CD14-positive monocyte (primary cell): ENCODE measurements around the gene ADCY7. TPM values are rescaled to one million over a fixed set of nuclear protein-coding genes. Genes with fewer than 3 reads are reported as not detected.

Experiments used
- DNase-seq, 3 donors: peaks; one replicate each; pipeline ENCODE4 v3.0.0-alpha.2; 2011 to 2022
- H2AFZ ChIP-seq: 2 replicates; pipeline ENCODE4 v1.6.0; 2012; ENCODE audit warnings: mild to moderate bottlenecking, low read depth, low read length, inconsistent platforms; ENCODE audit not compliant: insufficient read depth, poor library complexity, severe bottlenecking
- H3K27ac ChIP-seq, 2 donors: 1 replicate in 1 of 2; 2 replicates in 1 of 2; pipeline ENCODE4 v1.5.1; 2012 to 2013; ENCODE audit warnings: low read length in 2 of 2, control low read depth in 1 of 2, inconsistent platforms in 1 of 2, low read depth in 1 of 2, mild to moderate bottlenecking in 1 of 2
- H3K27me3 ChIP-seq, 2 donors: one replicate each; pipeline versions ENCODE4 v1.6.0 to v1.6.1; 2011 to 2013; ENCODE audit warnings: low read length in 2 of 2; ENCODE audit not compliant: control insufficient read depth in 2 of 2, insufficient read depth in 2 of 2
- H3K36me3 ChIP-seq, 2 donors: replicated peaks in 1 of 2; 1 replicate in 1 of 2; 2 replicates in 1 of 2; pipeline versions ENCODE4 v1.5.1 to v1.6.1; 2012 to 2013; ENCODE audit warnings: low read length in 2 of 2, control low read depth in 1 of 2, inconsistent platforms in 1 of 2, mild to moderate bottlenecking in 1 of 2; ENCODE audit not compliant: insufficient read depth in 2 of 2, control insufficient read depth in 1 of 2
- H3K4me1 ChIP-seq, 2 donors: 1 replicate in 1 of 2; 2 replicates in 1 of 2; pipeline versions ENCODE4 v1.5.1 to v1.6.1; 2012 to 2013; ENCODE audit warnings: low read length in 2 of 2, control low read depth in 1 of 2, inconsistent platforms in 1 of 2, mild to moderate bottlenecking in 1 of 2, moderate library complexity in 1 of 2; ENCODE audit not compliant: insufficient read depth in 2 of 2, control insufficient read depth in 1 of 2
- H3K4me2 ChIP-seq: replicated peaks from 2 replicates; pipeline ENCODE3; 2012; ENCODE audit warnings: low read length, moderate library complexity, mild to moderate bottlenecking; ENCODE audit not compliant: poor library complexity, severe bottlenecking; ENCODE audit errors: extremely low read depth
- H3K4me3 ChIP-seq, 3 experiments: fragments of 200-600 bp in 1 of 3; sonication (generic) in 1 of 3; replicated peaks in 1 of 3; 1 replicate in 2 of 3; 2 replicates in 1 of 3; pipeline ENCODE4 v1.5.1; 2011 to 2013; ENCODE audit warnings: low read length in 3 of 3, mild to moderate bottlenecking in 3 of 3, control low read depth in 2 of 3, low read depth in 2 of 3, inconsistent platforms in 1 of 3, moderate library complexity in 1 of 3
- H3K79me2 ChIP-seq: 2 replicates; pipeline ENCODE4 v1.6.0; 2012; ENCODE audit warnings: mild to moderate bottlenecking, control low read depth, inconsistent platforms, low read length, moderate library complexity; ENCODE audit not compliant: insufficient read depth
- H3K9ac ChIP-seq: 2 replicates; pipeline ENCODE4 v1.6.0; 2017; ENCODE audit warnings: low read length, mild to moderate bottlenecking; ENCODE audit not compliant: insufficient read depth, poor library complexity, severe bottlenecking
- H3K9me3 ChIP-seq, 2 donors: replicated peaks in 1 of 2; 1 replicate in 1 of 2; 2 replicates in 1 of 2; pipeline versions ENCODE4 v1.5.1 to v1.6.1; 2012 to 2013; ENCODE audit warnings: low read length in 2 of 2, control low read depth in 1 of 2; ENCODE audit not compliant: control insufficient read depth in 1 of 2, insufficient read depth in 1 of 2
- H4K20me1 ChIP-seq: 2 replicates; pipeline ENCODE4 v1.6.0; 2012; ENCODE audit warnings: mild to moderate bottlenecking, low read length, control low read depth, moderate library complexity; ENCODE audit not compliant: insufficient read depth
- H3K27ac Mint-ChIP-seq, 7 donors: one replicate each; pipeline ENCODE4 v1.8.0; 2020; ENCODE audit warnings: mild to moderate bottlenecking in 7 of 7, mixed read lengths in 7 of 7, moderate library complexity in 6 of 7, inconsistent platforms in 2 of 7
- H3K27me3 Mint-ChIP-seq, 3 donors: one replicate each; pipeline ENCODE4 v1.8.0; 2021 to 2022; ENCODE audit warnings: low read depth in 3 of 3, mild to moderate bottlenecking in 3 of 3, mixed read lengths in 3 of 3, moderate library complexity in 3 of 3, inconsistent platforms in 1 of 3
- H3K36me3 Mint-ChIP-seq, 2 donors: one replicate each; pipeline ENCODE4 v1.8.0; 2020; ENCODE audit warnings: mixed read lengths in 2 of 2, inconsistent platforms in 1 of 2, mild to moderate bottlenecking in 1 of 2
- H3K4me1 Mint-ChIP-seq: one replicate; pipeline ENCODE4 v1.8.0; 2020; ENCODE audit warnings: mild to moderate bottlenecking, mixed read lengths
- H3K4me3 Mint-ChIP-seq, 2 donors: one replicate each; pipeline ENCODE4 v1.8.0; 2020; ENCODE audit warnings: mild to moderate bottlenecking in 2 of 2, mixed read lengths in 2 of 2, moderate library complexity in 1 of 2
- H3K9me3 Mint-ChIP-seq, 7 donors: one replicate each; pipeline ENCODE4 v1.8.0; 2020 to 2022; ENCODE audit warnings: mixed read lengths in 7 of 7, mild to moderate bottlenecking in 6 of 7, moderate library complexity in 6 of 7, inconsistent platforms in 2 of 7
- CTCF ChIP-seq: fragments of 200-600 bp; IDR thresholded peaks from one replicate; pipeline ENCODE4 v1.8.0; 2022; ENCODE audit warnings: antibody characterized with exemption, mild to moderate bottlenecking
- WGBS: methylation state at CpG from one replicate; pipeline ENCODE4 v1.1.5; 2013; ENCODE audit warnings: missing lambda C conversion rate; ENCODE audit not compliant: insufficient coverage; 5-methylcytosine and 5-hydroxymethylcytosine counted together
- intact Hi-C, 2 donors: fragments of 100-400 bp; cut with micrococcal nuclease; formaldehyde crosslinking; loops; one replicate each; pipeline versions ENCODE4 v1.15.0 to v1.15.1; 2023
- polyA plus RNA-seq, 3 donors: library from polyadenylated mRNA; depleted of rRNA in 1 of 3; unstranded in 2 of 3; stranded (reverse) in 1 of 3; fragments of 300-500 nt in 2 of 3; fragments of >200 nt in 1 of 3; fragmentation: Illumina TruSeq in 2 of 3; gene quantifications; 1 replicate in 2 of 3; 2 replicates in 1 of 3; pipeline ENCODE4 v1.2.3, GENCODE V29; 2012 to 2021
- small RNA-seq: library from RNA; depleted of rRNA; stranded (forward); fragments of <200 nt; gene quantifications from one replicate; pipeline ENCODE3, GENCODE V24; 2012; ENCODE audit warnings: low read depth; ENCODE audit not compliant: insufficient read length

Gene ADCY7
- polyA plus RNA-seq, 3 donors: 53.1 to 230 (median 91.5) TPM

GRCh38 chr16:50365791-50366575 lies 99.6 kb downstream of the ADCY7 start:
- H3K9me3 ChIP-seq: no peaks in the 10 kb centered on the region
- intact Hi-C loops: loop anchor here (5.0 to 10.0 kb wide), 7 partner anchors 151 to 376 kb away; partner anchors contain the start of genes CYLD (in 1 of the 2) and HEATR3 (in 1 of the 2)
- peaks cover 54% of the 10 kb centered on the region for H4K20me1 ChIP-seq
- peak overlapping the region in 1 of 3 experiments; percentile 37 for H3K4me3 ChIP-seq
- WGBS: 0% methylated on average over 1 of the region's 2 CpGs
- no peaks in the 10 kb centered on the region for H3K27me3 ChIP-seq
- Mint-ChIP-seq H3K27me3 (peaks cover 0 to 2% (median 0%) of the 10 kb centered on the region in 3 donors), H3K4me3 (peak overlapping the region in 1 of 2 donors; percentile 73), H3K36me3 (peaks cover 40% of the 10 kb centered on the region in 2 donors), H3K9me3 (peaks cover 0 to 3% (median 0%) of the 10 kb centered on the region in 7 donors), H3K27ac (peak overlapping the region; percentile 37 to 83 (median 77)), H3K4me1 (peaks cover 37% of the 10 kb centered on the region)
- no peak overlapping the region for H2AFZ ChIP-seq
- peaks cover 32 to 34% of the 10 kb centered on the region in 2 donors for H3K4me1 ChIP-seq
- peaks cover 41 to 46% of the 10 kb centered on the region in 2 donors for H3K36me3 ChIP-seq
- no peak overlapping the region for H3K9ac ChIP-seq
- H3K4me2 ChIP-seq: peak overlapping the region; percentile 88
- H3K27ac ChIP-seq: peak overlapping the region in 1 of 2 donors; percentile 69
- TF ChIP-seq CTCF: no peak
- DNase-seq: peak in 2 of 3 donors; percentile 20 to 35
- peaks cover 67% of the 10 kb centered on the region for H3K79me2 ChIP-seq

Small RNA genes within 50 kb of the gene (small RNA-seq; reads per million reads assigned to genes)
- not detected for gene MIR6771

Other genes with a start within 250 kb of the ADCY7 start
- 10 to 100 TPM; 13.7 to 49.6 (median 19.3) TPM for gene CNEP1R1, start 241.3 kb upstream of the ADCY7 start, polyA plus RNA-seq
- 10 to 100 TPM; 10.4 to 40.6 (median 10.7) TPM for gene HEATR3, start 200.6 kb upstream of the ADCY7 start, polyA plus RNA-seq
- gene TENT4B, start 113.2 kb upstream of the ADCY7 start, polyA plus RNA-seq: 1 to 10 TPM; 1.4 to 9.0 (median 1.7) TPM
- 10 to 100 TPM; 11.4 to 33.0 (median 21.2) TPM for gene BRD7, start 102.4 kb downstream of the ADCY7 start, polyA plus RNA-seq